Lower leg skin (tissue), 4 donors: ENCODE measurements around the gene MYOF. TPM values are rescaled to one million over a fixed set of nuclear protein-coding genes. Genes with fewer than 3 reads are reported as not detected.

Experiments
- DNase-seq, 2 donors: peaks; one replicate each; pipeline ENCODE4 v3.0.0-alpha.2; 2019; ENCODE audit warnings: low spot score in 2 of 2
- H3K4me3 ChIP-seq: fragments of 200-600 bp; sonication (generic); 2 replicates; pipeline ENCODE4 v1.5.1; 2017; ENCODE audit warnings: mild to moderate bottlenecking, low read depth; ENCODE audit not compliant: poor library complexity, severe bottlenecking
- POLR2A ChIP-seq, 2 donors: fragments of 450-650 bp; IDR thresholded peaks; one replicate each; pipeline ENCODE4 v1.6.1; 2016 to 2017; ENCODE audit warnings: antibody characterized with exemption in 2 of 2, mild to moderate bottlenecking in 1 of 2, moderate library complexity in 1 of 2
- whole genome bisulfite sequencing, 2 donors: methylation state at CpG; one replicate each; pipeline ENCODE4 v1.1.5; 2018; 5-methylcytosine and 5-hydroxymethylcytosine counted together
- intact Hi-C: fragments of 100-400 bp; cut with DNase I; formaldehyde crosslinking; loops from one replicate; pipeline ENCODE4 v1.15.0; 2023; ENCODE audit warnings: low total_unique reads
- total RNA-seq, 4 donors: library from RNA; depleted of rRNA; stranded (reverse); fragments of >200 nt; gene quantifications; one replicate each; pipeline ENCODE4 v1.1.0, GENCODE V29; 2016
- TF ChIP-seq, protein P1 (sequence below), 3 donors: fragments of 450-650 bp; IDR thresholded peaks; one replicate each; pipeline ENCODE4 v1.5.1; 2016; ENCODE audit warnings: antibody characterized with exemption in 3 of 3, mild to moderate bottlenecking in 3 of 3, moderate library complexity in 2 of 3

The MYOF gene
- total RNA-seq, 4 donors from 2014 or later: 65.5 to 129 (median 90.3) TPM

GRCh38 chr10:93512565-93512964 lies 30.4 kb upstream of the MYOF start:
- DNase-seq: no peak
- no peak overlapping the region for H3K4me3 ChIP-seq
- no peak for TF ChIP-seq POLR2A (IDR thresholded peaks at IDR 0.05)
- TF ChIP-seq, protein P1, sequence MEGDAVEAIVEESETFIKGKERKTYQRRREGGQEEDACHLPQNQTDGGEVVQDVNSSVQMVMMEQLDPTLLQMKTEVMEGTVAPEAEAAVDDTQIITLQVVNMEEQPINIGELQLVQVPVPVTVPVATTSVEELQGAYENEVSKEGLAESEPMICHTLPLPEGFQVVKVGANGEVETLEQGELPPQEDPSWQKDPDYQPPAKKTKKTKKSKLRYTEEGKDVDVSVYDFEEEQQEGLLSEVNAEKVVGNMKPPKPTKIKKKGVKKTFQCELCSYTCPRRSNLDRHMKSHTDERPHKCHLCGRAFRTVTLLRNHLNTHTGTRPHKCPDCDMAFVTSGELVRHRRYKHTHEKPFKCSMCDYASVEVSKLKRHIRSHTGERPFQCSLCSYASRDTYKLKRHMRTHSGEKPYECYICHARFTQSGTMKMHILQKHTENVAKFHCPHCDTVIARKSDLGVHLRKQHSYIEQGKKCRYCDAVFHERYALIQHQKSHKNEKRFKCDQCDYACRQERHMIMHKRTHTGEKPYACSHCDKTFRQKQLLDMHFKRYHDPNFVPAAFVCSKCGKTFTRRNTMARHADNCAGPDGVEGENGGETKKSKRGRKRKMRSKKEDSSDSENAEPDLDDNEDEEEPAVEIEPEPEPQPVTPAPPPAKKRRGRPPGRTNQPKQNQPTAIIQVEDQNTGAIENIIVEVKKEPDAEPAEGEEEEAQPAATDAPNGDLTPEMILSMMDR (IDR thresholded peaks at IDR 0.05): no peak
- intact Hi-C loops: no loop called here
- 97 to 98% methylated on average over 1 of the region's 1 CpG for WGBS, 2 donors

DNA sequence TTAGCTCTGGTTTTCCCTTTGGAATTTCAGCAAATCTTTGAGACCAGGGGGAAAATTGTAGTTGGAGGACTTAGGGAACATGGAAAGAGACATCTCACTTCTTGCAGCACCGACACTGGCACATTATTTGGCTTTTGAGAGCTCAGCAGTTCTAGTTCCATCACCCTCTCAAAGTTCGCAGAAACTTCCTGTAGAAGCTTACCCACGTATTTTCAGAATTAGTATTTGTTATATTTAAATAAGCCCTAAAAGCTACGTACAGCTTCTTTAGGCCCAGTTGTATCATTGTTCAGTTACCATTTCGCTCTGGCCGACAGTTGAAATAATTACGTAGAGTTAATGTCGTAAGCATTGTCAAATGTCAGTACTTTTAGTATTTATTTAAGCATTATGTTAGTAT lies 27.7 kb upstream of the MYOF start:
- intact Hi-C loops: no loop called here
- no peak overlapping the region for H3K4me3 ChIP-seq
- TF ChIP-seq, protein P1 (IDR thresholded peaks at IDR 0.05): no peak
- TF ChIP-seq POLR2A (IDR thresholded peaks at IDR 0.05): no peak
- 93 to 94% methylated on average over 8 of the region's 8 CpGs for WGBS, 2 donors
- no peak for DNase-seq

DNA sequence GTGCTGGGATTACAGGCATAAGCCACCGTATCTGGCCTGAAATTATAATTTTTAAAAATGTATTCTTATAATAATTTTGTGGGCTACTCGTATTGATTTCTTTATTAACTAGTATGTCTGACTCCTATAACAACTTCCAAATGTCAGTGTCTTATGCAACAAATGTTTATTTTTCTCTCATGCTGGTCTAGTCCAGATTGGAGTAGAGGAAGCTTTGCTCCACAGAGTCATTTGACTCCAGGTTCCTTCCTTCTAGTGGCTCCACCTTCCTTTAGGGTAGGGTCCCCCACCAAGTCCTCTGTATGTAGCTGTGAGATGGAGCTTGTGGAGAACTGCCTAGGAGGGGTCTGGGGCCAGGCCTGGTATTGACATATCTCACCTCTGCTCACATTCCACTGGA lies 22.9 kb upstream of the MYOF start:
- TF ChIP-seq, protein P1 (IDR thresholded peaks at IDR 0.05): no peak
- TF ChIP-seq POLR2A (IDR thresholded peaks at IDR 0.05): no peak
- WGBS, 2 donors: 84 to 94% methylated on average over 2 of the region's 2 CpGs
- intact Hi-C loops: no loop called here
- DNase-seq: no peak
- H3K4me3 ChIP-seq: no peak overlapping the region

DNA sequence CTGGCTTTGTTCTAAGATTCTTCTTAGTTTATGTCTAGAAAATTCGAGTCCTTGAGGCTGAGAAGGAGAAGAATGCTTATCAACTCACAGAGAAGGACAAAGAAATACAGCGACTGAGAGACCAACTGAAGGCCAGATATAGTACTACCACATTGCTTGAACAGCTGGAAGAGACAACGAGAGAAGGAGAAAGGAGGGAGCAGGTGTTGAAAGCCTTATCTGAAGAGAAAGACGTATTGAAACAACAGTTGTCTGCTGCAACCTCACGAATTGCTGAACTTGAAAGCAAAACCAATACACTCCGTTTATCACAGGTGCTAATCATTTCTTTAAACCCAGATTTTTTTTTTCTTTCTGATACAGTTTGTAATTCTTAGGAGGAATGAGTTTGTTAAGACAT lies 20.9 kb upstream of the MYOF start:
- intact Hi-C loops: no loop called here
- WGBS, 2 donors: 87 to 90% methylated on average over 6 of the region's 6 CpGs

DNA sequence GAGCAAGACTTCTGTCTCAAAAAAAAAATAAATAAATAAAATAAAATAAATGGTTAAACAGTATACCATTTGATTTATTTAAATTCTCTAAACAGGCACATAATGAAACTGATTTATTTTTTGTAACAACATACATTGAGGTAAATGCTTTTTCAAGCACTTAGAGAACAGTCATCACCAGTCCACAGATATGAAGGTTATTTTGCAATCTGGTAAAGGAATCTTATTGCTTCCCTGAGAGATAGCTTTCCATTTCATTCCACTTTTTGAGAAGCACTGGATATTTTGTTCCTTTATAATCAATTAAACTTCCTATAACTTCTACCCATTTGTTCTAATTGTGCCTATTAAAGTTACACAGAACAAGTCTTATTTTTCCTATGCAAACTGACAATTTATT lies 19.5 kb upstream of the MYOF start:
- intact Hi-C loops: no loop called here
- H3K4me3 ChIP-seq: no peak overlapping the region
- no peak for DNase-seq
- TF ChIP-seq, protein P1 (IDR thresholded peaks at IDR 0.05): no peak
- TF ChIP-seq POLR2A (IDR thresholded peaks at IDR 0.05): no peak

More for the DNA sequence above, 20.9 kb upstream of the MYOF start:
- H3K4me3 ChIP-seq: no peak overlapping the region
- TF ChIP-seq POLR2A (IDR thresholded peaks at IDR 0.05): no peak
- TF ChIP-seq, protein P1 (IDR thresholded peaks at IDR 0.05): no peak
- no peak for DNase-seq

DNA sequence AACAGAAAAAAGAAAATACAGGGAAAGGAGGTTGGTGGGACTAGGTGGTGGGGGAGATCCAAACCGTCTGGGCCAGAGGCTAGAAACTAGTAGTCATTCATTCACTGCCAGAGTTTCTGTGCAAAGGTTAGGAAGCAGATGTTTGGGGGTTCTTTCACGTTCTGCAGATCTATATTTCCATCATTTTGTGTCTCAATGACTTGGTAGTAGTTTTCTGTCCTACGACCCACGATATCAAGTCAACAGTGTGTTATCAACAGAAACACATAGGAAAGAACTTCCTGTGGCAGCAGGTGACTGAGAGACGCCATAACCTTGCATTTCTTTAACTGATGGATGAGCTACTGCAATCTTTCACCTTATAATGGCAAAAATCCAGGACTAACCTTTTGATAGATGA lies 16.0 kb upstream of the MYOF start:
- intact Hi-C loops: no loop called here
- TF ChIP-seq POLR2A (IDR thresholded peaks at IDR 0.05): no peak
- TF ChIP-seq, protein P1 (IDR thresholded peaks at IDR 0.05): no peak
- DNase-seq: no peak
- no peak overlapping the region for H3K4me3 ChIP-seq
- WGBS, 2 donors: 67 to 68% methylated on average over 5 of the region's 5 CpGs
